Measurements from ENCODE around the gene TEPSIN. TPM values are rescaled to one million over a fixed set of nuclear protein-coding genes. Genes with fewer than 3 reads are reported as not detected.

TEPSIN gene
- total and polyA plus RNA-seq, 2 of the 8 experiments (the other 6 are each of a cell fraction or from before 2014, with no cell fraction given): 22.9 to 28.0 TPM

GRCh38 chr17:81182596-81182995 is 56.3 kb downstream of the TEPSIN start (continued):
- TF ChIP-seq CHD7 (IDR thresholded peaks at IDR 0.05; ENCODE audit: insufficient replicate concordance, low read length): no peak

All from H1 (cell line).